Thyroid gland (tissue), 4 donors: Measurements from ENCODE around the gene UBAC1.

Source experiments
- CTCF ChIP-seq, 6 experiments: fragments of 200-600 bp in 3 of 6; fragments of 450-650 bp in 3 of 6; sonication (generic) in 3 of 6; IDR thresholded peaks; one replicate each; pipeline ENCODE4 v1.5.1; 2016 to 2019; ENCODE audit warnings: antibody characterized with exemption in 6 of 6, mild to moderate bottlenecking in 2 of 6, inconsistent platforms in 1 of 6, moderate library complexity in 1 of 6
- POLR2A ChIP-seq, 2 donors: fragments of 450-650 bp; IDR thresholded peaks; one replicate each; pipeline ENCODE4 v1.6.1; 2017; ENCODE audit warnings: antibody characterized with exemption in 2 of 2, mild to moderate bottlenecking in 2 of 2, moderate library complexity in 1 of 2

DNA sequence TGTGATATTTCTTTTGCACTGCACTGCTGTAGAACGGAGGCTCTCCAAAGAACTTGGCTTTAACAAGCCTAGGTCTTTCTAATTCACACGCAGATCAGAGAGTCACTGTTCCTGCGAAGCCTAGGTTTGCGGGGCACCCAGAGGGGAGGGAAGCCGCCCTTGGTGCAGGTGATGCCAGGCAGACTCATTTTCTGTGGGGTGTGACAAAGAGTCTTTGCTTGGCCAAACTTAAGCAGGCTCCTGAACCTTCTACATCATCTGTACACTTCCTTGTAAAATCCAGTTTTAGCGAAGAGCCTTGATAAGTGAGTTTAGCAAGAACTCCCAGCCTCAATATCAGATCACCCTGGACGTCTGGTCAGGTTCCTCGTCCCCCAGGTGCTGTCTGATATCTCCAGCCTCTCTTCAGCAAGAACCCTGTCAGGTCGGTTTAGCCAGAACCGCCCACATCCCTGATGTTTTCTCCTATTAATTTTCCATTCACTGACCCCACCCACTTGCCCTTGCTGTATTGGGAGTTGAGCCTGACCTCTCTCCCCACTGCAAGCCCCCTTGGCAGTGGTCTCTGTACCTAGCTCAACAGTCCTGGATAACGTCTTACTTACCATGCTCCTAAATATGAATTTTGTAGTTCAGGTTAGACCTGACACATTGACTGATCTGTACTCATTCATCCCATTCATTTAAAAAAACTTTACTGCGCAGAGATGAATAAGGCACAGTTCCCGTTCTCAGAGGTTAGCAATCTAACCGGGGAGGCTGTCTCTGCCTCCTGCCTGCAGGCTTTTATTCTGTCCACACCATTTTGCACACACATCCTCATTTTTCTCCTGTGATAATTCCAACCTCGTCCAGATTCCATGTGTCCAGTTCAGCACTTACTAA lies 880 bp upstream of the UBAC1 start:
- TF ChIP-seq CTCF (IDR thresholded peaks at IDR 0.05) (no peak), POLR2A (IDR thresholded peaks at IDR 0.05) (no peak)
